ENCODE results near the gene BMP8B.
"Not testable (repeated sequence)": the region's sequence is repeated elsewhere in the genome, so short reads cannot be mapped to it uniquely, and the experiment has no call there.

The BMP8B gene

GRCh38 chr1:39808784-39809517 is 20.3 kb upstream of the BMP8B start:
- no peak for DNase-seq

- no peak for DNase-seq
These were observed 16.7 kb upstream of the BMP8B start for GRCh38 chr1:39805385-39805784.

GRCh38 chr1:39802496-39803260 is 14.0 kb upstream of the BMP8B start:
- DNase-seq, result no peak

DNA sequence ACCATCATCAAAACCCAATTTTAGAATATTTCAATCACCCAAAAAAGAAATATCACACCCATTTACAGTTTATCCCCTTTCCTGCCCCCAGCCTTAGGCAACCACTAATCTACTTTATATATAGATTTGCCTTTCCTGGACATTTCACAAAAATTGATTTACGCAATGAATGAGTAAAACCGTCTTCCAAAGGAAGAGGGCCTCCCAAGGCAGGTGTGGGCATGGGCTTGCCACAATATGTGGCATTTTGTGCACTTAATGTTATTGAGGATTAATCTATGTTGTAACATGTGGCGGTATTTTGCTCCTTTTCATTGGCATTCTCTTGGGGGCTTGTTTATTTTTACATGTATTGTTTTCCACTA is 11.8 kb upstream of the BMP8B start:
- no peak for DNase-seq

DNA sequence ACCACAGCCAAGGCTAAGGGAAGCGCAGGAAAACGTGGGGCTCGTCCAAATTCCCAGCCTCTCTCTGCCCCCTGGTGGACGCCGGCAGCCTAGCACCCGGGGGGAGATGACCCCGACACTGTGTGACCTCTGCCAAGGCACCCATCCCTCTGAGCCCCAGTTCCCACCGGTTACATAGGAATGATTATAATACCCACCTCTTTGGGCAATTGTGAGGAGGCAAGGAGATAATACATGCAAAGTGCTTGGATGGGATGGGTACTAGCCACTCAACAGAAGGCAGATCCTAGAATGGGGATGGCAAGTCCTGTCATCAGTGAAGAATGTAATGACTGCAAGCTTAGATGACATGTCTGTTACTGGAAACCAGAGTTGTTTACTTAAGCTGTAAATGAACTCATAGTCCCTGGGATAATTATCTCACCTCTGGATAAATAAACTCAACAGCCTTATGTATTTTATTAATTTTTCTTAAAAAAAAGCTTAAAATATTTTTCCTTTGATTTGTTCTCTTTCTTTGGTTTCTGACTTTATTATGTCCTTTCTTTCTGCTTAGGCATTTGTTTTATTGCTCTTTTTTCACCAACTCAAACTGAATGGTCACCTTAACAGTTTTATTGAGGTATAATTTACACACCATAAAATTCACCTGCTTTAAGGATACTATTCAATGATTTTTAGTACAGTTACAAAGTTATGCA is 11.3 kb upstream of the BMP8B start:
- peak; percentile 48 for DNase-seq

DNA sequence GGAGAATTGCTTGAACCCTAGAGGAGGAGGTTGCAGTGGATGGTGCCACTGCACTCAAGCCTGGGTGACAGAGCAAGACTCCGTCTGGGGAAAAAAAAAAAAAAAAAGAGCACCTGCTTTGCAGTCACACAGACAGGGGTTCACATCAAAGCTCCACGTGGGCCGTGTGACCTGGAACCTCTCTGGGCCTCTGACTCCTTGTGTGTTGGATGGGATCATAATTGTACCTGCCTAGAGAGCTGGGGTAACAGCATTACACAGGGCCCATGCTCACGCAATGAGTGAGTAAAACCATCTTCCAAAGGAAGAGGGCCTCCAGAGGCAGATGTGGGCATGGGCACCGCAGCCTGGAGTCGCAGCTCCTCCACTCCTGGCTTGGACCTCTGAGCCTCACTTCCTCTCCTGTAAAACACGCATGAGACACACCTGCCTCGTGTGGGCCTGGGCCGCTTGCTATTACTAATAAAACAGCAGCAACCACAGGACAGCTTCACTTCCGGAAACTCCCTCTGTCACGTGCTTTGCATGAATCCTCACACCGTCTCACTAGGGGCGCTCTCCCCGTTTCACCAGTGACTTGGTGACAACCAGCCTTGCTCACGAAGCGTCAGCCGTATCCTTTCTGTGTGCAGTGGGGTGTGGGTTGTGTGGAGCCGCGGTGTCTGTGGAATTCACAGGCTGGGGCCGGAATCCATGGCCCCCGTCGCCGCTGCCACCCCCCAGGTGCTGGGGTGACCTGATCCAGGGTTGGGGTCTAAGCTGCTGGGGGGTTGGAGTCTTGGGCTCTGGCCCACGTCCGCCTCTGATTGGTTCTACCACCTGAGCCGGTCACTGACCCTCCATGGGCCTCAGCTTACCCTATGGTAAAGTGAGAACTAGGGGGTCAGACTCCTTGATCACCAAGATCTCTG is 10.4 kb upstream of the BMP8B start:
- DNase-seq, result peak; percentile 78

- DNase-seq, result no peak
These were observed 7.0 kb upstream of the BMP8B start for GRCh38 chr1:39795651-39796050.

DNA sequence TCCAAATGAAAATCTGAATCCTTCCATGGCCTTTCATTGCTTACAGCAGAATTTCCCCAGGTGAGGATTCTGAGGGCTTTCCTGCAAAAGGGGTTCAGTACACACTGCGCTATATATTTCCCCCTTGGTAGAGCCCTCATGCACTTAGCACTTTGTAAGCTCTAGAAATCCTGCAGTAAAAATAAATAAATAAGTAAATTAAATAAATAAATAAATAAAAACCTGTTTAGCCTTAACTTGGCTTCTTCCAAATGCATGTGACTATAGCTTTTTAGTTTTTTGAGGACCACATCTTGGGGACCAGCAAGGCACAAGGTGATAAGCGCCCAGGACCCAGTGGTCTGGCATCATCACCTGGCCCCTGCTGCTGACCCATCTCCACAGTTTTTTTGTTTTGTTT is 3.2 kb upstream of the BMP8B start:
- no peak for DNase-seq

GRCh38 chr1:39789571-39790110 is 976 bp upstream of the BMP8B start:
- DNase-seq, result no peak

GRCh38 chr1:39788426-39788757 is 273 bp downstream of the BMP8B start:
- no peak for DNase-seq

GRCh38 chr1:39787964-39788363 is 701 bp downstream of the BMP8B start:
- not testable (repeated sequence) for DNase-seq

DNA sequence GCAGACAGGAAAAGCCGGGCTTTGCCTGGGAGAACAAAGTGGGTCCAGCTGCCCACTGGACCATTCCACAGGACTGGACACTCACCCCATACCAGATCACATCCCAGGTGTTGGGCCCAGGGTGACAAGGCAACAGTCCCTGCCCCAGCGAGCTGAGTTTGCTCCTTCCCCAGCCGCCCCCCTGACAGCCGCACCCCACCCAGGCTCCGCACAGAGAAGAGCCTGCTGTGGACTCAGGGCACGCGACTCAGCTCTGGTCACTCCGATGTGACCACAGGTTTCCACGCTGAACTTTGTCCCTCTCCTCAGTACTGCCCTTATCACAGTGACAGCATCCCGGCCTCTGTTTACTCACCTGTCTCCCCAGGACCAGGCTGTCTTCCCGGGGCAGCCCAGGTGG is 1.2 kb downstream of the BMP8B start:
- no peak for DNase-seq

GRCh38 chr1:39787108-39787375 is 1.6 kb downstream of the BMP8B start:
- not testable (repeated sequence) for DNase-seq

GRCh38 chr1:39786303-39787107 is 2.2 kb downstream of the BMP8B start:
- DNase-seq, result not testable (repeated sequence)

GRCh38 chr1:39782685-39783084 is 6.0 kb downstream of the BMP8B start:
- not testable (repeated sequence) for DNase-seq

- DNase-seq, result no peak
These were observed 6.6 kb downstream of the BMP8B start for GRCh38 chr1:39782103-39782502.

GRCh38 chr1:39781349-39781715 is 7.3 kb downstream of the BMP8B start:
- no peak for DNase-seq

- no peak for DNase-seq
These were observed 8.8 kb downstream of the BMP8B start for GRCh38 chr1:39779821-39780220.

- DNase-seq, result no peak
These were observed 9.5 kb downstream of the BMP8B start for GRCh38 chr1:39779137-39779536.

GRCh38 chr1:39778463-39779099 is 10.1 kb downstream of the BMP8B start:
- DNase-seq, result not testable (repeated sequence)

- not testable (repeated sequence) for DNase-seq
These were observed 10.8 kb downstream of the BMP8B start for GRCh38 chr1:39777896-39778295.

- no peak for DNase-seq
These were observed 11.4 kb downstream of the BMP8B start for GRCh38 chr1:39777306-39777705.

Measured in activated CD4-positive, alpha-beta T cell treated with anti-CD3 and anti-CD28 coated beads for 1 hour (primary cell).